Liver (tissue), 9 donors: ENCODE data around the gene NTM. TPM values are rescaled to one million over a fixed set of nuclear protein-coding genes. Genes with fewer than 3 reads are reported as not detected.

Experiments used
- DNase-seq: peaks from one replicate; pipeline ENCODE4 v3.0.0-alpha.2; 2017; ENCODE audit warnings: low spot score
- H3K27ac ChIP-seq, 2 donors: one replicate each; pipeline ENCODE4 v1.7.0; 2013; ENCODE audit warnings: inconsistent platforms in 2 of 2, low read length in 2 of 2, control low read depth in 1 of 2, low read depth in 1 of 2, mild to moderate bottlenecking in 1 of 2
- H3K27me3 ChIP-seq, 4 donors: one replicate each; pipeline versions ENCODE4 v1.6.1 to v1.7.0; 2013; ENCODE audit warnings: low read length in 3 of 4, inconsistent platforms in 1 of 4, mild to moderate bottlenecking in 1 of 4, moderate library complexity in 1 of 4; ENCODE audit not compliant: control insufficient read depth in 4 of 4, insufficient read depth in 4 of 4
- H3K36me3 ChIP-seq, 4 donors: one replicate each; pipeline versions ENCODE4 v1.6.1 to v1.7.0; 2013; ENCODE audit warnings: low read length in 3 of 4, mild to moderate bottlenecking in 3 of 4, low read depth in 1 of 4, moderate library complexity in 1 of 4; ENCODE audit not compliant: control insufficient read depth in 4 of 4, insufficient read depth in 3 of 4
- H3K4me1 ChIP-seq, 4 donors: one replicate each; pipeline versions ENCODE4 v1.6.1 to v1.7.0; 2013; ENCODE audit warnings: low read length in 3 of 4, mild to moderate bottlenecking in 3 of 4, moderate library complexity in 1 of 4; ENCODE audit not compliant: control insufficient read depth in 4 of 4, insufficient read depth in 4 of 4
- H3K4me3 ChIP-seq, 3 donors: one replicate each; pipeline versions ENCODE4 v1.6.1 to v1.7.0; 2013; ENCODE audit warnings: low read length in 3 of 3, control low read depth in 1 of 3, low read depth in 1 of 3, mild to moderate bottlenecking in 1 of 3
- H3K9ac ChIP-seq, 2 donors: one replicate each; pipeline ENCODE4 v1.7.0; 2013; ENCODE audit warnings: low read length in 2 of 2, mild to moderate bottlenecking in 2 of 2, moderate library complexity in 2 of 2, control low read depth in 1 of 2, low read depth in 1 of 2
- H3K9me3 ChIP-seq, 4 donors: one replicate each; pipeline versions ENCODE4 v1.6.1 to v1.7.0; 2013; ENCODE audit warnings: low read length in 3 of 4; ENCODE audit not compliant: control insufficient read depth in 4 of 4
- EGR1 ChIP-seq, 2 donors: IDR thresholded peaks; 2 replicates each; pipeline ENCODE4 v1.6.1; 2016 to 2018; ENCODE audit warnings: antibody characterized with exemption in 2 of 2, low read depth in 2 of 2
- FOXA1 ChIP-seq: IDR thresholded peaks from 2 replicates; pipeline ENCODE4 v1.6.1; 2016; ENCODE audit warnings: antibody characterized with exemption
- FOXA2 ChIP-seq: IDR thresholded peaks from 2 replicates; pipeline ENCODE4 v1.6.1; 2016; ENCODE audit warnings: antibody characterized with exemption
- GABPA ChIP-seq, 2 donors: IDR thresholded peaks in 1 of 2; conservative IDR thresholded peaks in 1 of 2; 2 replicates each; pipeline ENCODE4 v1.6.1; 2016; ENCODE audit warnings: antibody characterized with exemption in 2 of 2, mild to moderate bottlenecking in 1 of 2, moderate library complexity in 1 of 2
- HNF4A ChIP-seq, 2 donors: conservative IDR thresholded peaks; 2 replicates each; pipeline ENCODE4 v1.6.1; 2016; ENCODE audit warnings: antibody characterized with exemption in 2 of 2, mild to moderate bottlenecking in 2 of 2
- HNF4G ChIP-seq: IDR thresholded peaks from 2 replicates; pipeline ENCODE4 v1.6.1; 2016; ENCODE audit warnings: antibody characterized with exemption
- JUND ChIP-seq, 2 donors: IDR thresholded peaks; 2 replicates each; pipeline ENCODE4 v1.6.1; 2016; ENCODE audit warnings: antibody characterized with exemption in 2 of 2
- NR2F2 ChIP-seq: IDR thresholded peaks from 2 replicates; pipeline ENCODE4 v1.6.1; 2016; ENCODE audit warnings: antibody characterized with exemption
- RAD21 ChIP-seq, 2 donors: IDR thresholded peaks; 2 replicates each; pipeline ENCODE4 v1.6.1; 2016; ENCODE audit warnings: antibody characterized with exemption in 2 of 2, mild to moderate bottlenecking in 2 of 2
- RXRA ChIP-seq, 2 donors: IDR thresholded peaks; 2 replicates each; pipeline ENCODE4 v1.6.1; 2017 to 2018; ENCODE audit warnings: antibody characterized with exemption in 2 of 2, mild to moderate bottlenecking in 1 of 2
- TAF1 ChIP-seq: conservative IDR thresholded peaks from 2 replicates; pipeline ENCODE4 v1.6.1; 2016; ENCODE audit warnings: antibody characterized with exemption, mild to moderate bottlenecking
- YY1 ChIP-seq: IDR thresholded peaks from 2 replicates; pipeline ENCODE4 v1.6.1; 2016; ENCODE audit warnings: antibody characterized with exemption, mild to moderate bottlenecking
- WGBS: extraction: QIAGEN DNeasy Blood & Tissue Kit; methylation state at CpG from one replicate; pipeline ENCODE4 v1.1.7; 2013; 5-methylcytosine and 5-hydroxymethylcytosine counted together
- polyA plus RNA-seq, 2 donors: library from polyadenylated mRNA; stranded (reverse) in 1 of 2; unstranded in 1 of 2; fragments of 200-250 nt in 1 of 2; fragments of >200 nt in 1 of 2; fragmentation: Nextera tagmentation in 1 of 2; extraction: Ambion mirVana in 1 of 2; gene quantifications; one replicate each; pipeline versions ENCODE4 v1.2.1 to v1.2.3, GENCODE V29; 2013 to 2015
- total RNA-seq, 2 donors: library from RNA; depleted of rRNA; stranded (reverse); fragments of >200 nt; gene quantifications; one replicate each; pipeline ENCODE4 v1.2.3, GENCODE V29; 2014
- TF ChIP-seq, protein P1 (sequence below): IDR thresholded peaks from 2 replicates; pipeline ENCODE4 v1.6.1; 2016; ENCODE audit warnings: antibody characterized with exemption
- TF ChIP-seq, protein P2 (sequence below): IDR thresholded peaks from 2 replicates; pipeline ENCODE4 v1.6.1; 2016; ENCODE audit warnings: antibody characterized with exemption
- TF ChIP-seq, protein P3 (sequence below): IDR thresholded peaks from 2 replicates; pipeline ENCODE4 v1.6.1; 2016; ENCODE audit warnings: antibody characterized with exemption
- TF ChIP-seq, protein P4 (sequence below): fragments of 150-350 bp; IDR thresholded peaks from 2 replicates; pipeline ENCODE4 v1.5.1; 2017; ENCODE audit warnings: improper control_type of control experiment, low read depth, low read length; ENCODE audit not compliant: missing input control
- donor health status: healthy.
- donor health status: healthy.
- donor health status: healthy.
- donor health status: healthy.
- donor health status: healthy.

NTM gene
- total and polyA plus RNA-seq, 4 donors, result 0.08 to 1.1 (median 0.08) TPM; not detected in 1

DNA sequence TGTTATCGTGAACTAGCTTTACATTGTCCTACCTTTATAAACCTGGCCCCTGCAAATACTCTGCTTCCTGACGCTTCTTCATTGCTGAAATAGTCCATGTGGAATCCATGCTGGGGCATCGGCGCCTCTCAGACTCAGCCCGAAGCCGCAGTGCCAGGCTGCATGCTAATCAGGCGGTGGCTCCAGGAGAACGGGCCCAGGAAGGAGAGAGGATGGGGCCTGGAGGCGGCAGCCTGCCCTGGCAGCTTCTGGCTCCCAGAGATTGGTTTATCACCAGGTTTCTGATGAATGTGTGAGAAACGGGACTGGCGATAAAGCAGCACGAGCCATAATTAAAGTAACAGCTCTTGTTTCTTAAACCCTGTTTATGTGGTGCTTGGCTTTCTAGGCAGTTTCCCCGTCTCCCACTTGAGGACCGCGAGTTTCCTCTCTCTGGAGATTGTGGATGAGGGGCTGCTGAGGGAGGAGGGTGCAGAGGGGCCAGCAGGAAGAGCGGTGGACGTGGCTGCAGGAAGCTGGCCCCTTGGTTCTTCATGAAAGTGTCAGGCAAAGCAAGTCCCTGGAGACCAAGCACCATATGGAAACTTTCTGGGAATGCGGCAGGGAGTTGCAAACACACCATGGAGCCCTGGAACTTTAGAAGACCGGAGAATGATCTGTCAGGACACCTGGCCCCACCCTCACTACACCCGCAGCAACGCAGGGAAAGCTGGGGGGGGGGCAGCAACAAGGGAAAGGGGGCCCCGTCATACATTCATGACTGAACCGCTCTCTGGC, 93.4 kb downstream of the NTM start:
- no peaks in the 10 kb centered on the region for H3K4me1 ChIP-seq
- peaks cover 3 to 4% (median 3%) of the 10 kb centered on the region in 4 donors for H3K27me3 ChIP-seq
- peak; percentile 35 for DNase-seq
- no peak overlapping the region for H3K4me3 ChIP-seq
- no peaks in the 10 kb centered on the region for H3K36me3 ChIP-seq
- H3K9ac ChIP-seq, result no peak overlapping the region
- 42% methylated on average over 23 of the region's 23 CpGs for WGBS
- H3K9me3 ChIP-seq, result peaks cover 0 to 2% (median 0%) of the 10 kb centered on the region in 4 donors
- no peak overlapping the region for H3K27ac ChIP-seq
- TF ChIP-seq GABPA (IDR thresholded peaks at IDR 0.05 in 1 of 2, conservative IDR thresholded peaks at IDR 0.05 in 1 of 2) (no peak), EGR1 (IDR thresholded peaks at IDR 0.05; ENCODE audit: low read depth in 2 of 2) (no peak), RXRA (IDR thresholded peaks at IDR 0.05) (no peak), FOXA1 (no peak), TAF1 (no peak), JUND (IDR thresholded peaks at IDR 0.05) (no peak)
- TF ChIP-seq, protein P1, sequence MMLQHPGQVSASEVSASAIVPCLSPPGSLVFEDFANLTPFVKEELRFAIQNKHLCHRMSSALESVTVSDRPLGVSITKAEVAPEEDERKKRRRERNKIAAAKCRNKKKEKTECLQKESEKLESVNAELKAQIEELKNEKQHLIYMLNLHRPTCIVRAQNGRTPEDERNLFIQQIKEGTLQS, result no peak

DNA sequence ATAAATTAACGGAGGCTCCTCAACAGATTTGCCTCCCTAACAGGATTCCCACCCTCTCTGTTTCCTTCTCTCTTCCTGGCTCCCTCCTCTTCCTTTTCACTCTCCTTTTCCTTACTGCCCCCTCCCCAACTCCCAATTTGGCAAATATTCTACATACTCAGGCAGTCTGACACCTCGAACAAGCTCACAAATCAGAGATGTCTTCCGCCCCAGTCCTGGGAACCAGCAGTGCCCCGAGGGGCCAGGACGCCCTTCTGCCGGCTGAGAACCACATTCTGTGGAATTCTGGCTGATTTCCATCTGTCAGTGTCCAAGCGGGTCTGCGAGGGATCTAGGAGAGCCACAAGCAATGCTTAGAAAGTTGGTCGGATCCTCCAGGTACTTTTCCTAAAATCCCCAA, 94.0 kb downstream of the NTM start:
- TF ChIP-seq EGR1 (IDR thresholded peaks at IDR 0.05; ENCODE audit: low read depth in 2 of 2) (no peak), RXRA (IDR thresholded peaks at IDR 0.05) (no peak), YY1 (no peak), RAD21 (IDR thresholded peaks at IDR 0.05) (no peak), HNF4A (conservative IDR thresholded peaks at IDR 0.05) (no peak), HNF4G (no peak), FOXA1 (no peak), JUND (IDR thresholded peaks at IDR 0.05) (no peak), FOXA2 (no peak), NR2F2 (no peak), GABPA (IDR thresholded peaks at IDR 0.05 in 1 of 2, conservative IDR thresholded peaks at IDR 0.05 in 1 of 2) (no peak)
- TF ChIP-seq, protein P2, sequence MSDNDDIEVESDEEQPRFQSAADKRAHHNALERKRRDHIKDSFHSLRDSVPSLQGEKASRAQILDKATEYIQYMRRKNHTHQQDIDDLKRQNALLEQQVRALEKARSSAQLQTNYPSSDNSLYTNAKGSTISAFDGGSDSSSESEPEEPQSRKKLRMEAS, result no peak
- TF ChIP-seq, protein P3, sequence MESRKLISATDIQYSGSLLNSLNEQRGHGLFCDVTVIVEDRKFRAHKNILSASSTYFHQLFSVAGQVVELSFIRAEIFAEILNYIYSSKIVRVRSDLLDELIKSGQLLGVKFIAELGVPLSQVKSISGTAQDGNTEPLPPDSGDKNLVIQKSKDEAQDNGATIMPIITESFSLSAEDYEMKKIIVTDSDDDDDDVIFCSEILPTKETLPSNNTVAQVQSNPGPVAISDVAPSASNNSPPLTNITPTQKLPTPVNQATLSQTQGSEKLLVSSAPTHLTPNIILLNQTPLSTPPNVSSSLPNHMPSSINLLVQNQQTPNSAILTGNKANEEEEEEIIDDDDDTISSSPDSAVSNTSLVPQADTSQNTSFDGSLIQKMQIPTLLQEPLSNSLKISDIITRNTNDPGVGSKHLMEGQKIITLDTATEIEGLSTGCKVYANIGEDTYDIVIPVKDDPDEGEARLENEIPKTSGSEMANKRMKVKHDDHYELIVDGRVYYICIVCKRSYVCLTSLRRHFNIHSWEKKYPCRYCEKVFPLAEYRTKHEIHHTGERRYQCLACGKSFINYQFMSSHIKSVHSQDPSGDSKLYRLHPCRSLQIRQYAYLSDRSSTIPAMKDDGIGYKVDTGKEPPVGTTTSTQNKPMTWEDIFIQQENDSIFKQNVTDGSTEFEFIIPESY, result no peak
- TF ChIP-seq, protein P4, sequence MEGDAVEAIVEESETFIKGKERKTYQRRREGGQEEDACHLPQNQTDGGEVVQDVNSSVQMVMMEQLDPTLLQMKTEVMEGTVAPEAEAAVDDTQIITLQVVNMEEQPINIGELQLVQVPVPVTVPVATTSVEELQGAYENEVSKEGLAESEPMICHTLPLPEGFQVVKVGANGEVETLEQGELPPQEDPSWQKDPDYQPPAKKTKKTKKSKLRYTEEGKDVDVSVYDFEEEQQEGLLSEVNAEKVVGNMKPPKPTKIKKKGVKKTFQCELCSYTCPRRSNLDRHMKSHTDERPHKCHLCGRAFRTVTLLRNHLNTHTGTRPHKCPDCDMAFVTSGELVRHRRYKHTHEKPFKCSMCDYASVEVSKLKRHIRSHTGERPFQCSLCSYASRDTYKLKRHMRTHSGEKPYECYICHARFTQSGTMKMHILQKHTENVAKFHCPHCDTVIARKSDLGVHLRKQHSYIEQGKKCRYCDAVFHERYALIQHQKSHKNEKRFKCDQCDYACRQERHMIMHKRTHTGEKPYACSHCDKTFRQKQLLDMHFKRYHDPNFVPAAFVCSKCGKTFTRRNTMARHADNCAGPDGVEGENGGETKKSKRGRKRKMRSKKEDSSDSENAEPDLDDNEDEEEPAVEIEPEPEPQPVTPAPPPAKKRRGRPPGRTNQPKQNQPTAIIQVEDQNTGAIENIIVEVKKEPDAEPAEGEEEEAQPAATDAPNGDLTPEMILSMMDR, result no peak
- WGBS, result 47% methylated on average over 9 of the region's 9 CpGs
- no peaks in the 10 kb centered on the region for H3K36me3 ChIP-seq
- no peak overlapping the region for H3K27ac ChIP-seq
- H3K9me3 ChIP-seq, result no peaks in the 10 kb centered on the region
- no peak for DNase-seq
- peaks cover 3 to 4% (median 3%) of the 10 kb centered on the region in 4 donors for H3K27me3 ChIP-seq
- H3K9ac ChIP-seq, result no peak overlapping the region
- no peaks in the 10 kb centered on the region for H3K4me1 ChIP-seq
- no peak overlapping the region for H3K4me3 ChIP-seq
